Dermis microvascular lymphatic vessel endothelial cell (primary cell): ENCODE measurements around the gene C6orf47. TPM values are rescaled to one million over a fixed set of nuclear protein-coding genes. Genes with fewer than 3 reads are reported as not detected.
A peak's percentile ranks its signal among the peaks of the same experiment; 100 is the strongest.
"Not testable (repeated sequence)": the region's sequence is repeated elsewhere in the genome, so short reads cannot be mapped to it uniquely, and the experiment has no call there.

ENCODE experiments used
- DNase-seq, 2 donors: peaks; one replicate each; pipeline versions ENCODE4 v3.0.0 to v3.0.0-alpha.2; 2010; ENCODE audit warnings: low read depth in 2 of 2
- total RNA-seq: library from RNA; depleted of rRNA; stranded (reverse); fragments of >200 nt; gene quantifications from 2 replicates; pipeline ENCODE4 v1.2.1, GENCODE V29; 2014

Gene C6orf47
- 15.8 and 22.9 TPM in 2 replicates for total RNA-seq

- peak; percentile 63 to 88 for DNase-seq
Observed at GRCh38 chr6:31660381-31661261, at the start of gene C6orf47. Gene C6orf47 (minus strand): TSS chr6:31660778. CDS start chr6:31659947, 831 bp downstream.

GRCh38 chr6:31709157-31709556 is 48.6 kb upstream of the C6orf47 start:
- DNase-seq, result not testable (repeated sequence)

- no peak for DNase-seq
Observed at GRCh38 chr6:31708224-31708623, 47.6 kb upstream of the C6orf47 start.

- no peak for DNase-seq
Observed at GRCh38 chr6:31707701-31708100, 47.1 kb upstream of the C6orf47 start.

- DNase-seq, result no peak
Observed at GRCh38 chr6:31706599-31706998, 46.0 kb upstream of the C6orf47 start, which contains the start of gene LY6G6F. Gene LY6G6F (plus strand): TSS chr6:31706866. CDS start chr6:31706907, 41 bp downstream.

GRCh38 chr6:31705931-31706330 is 45.4 kb upstream of the C6orf47 start:
- no peak for DNase-seq

- DNase-seq, result peak; percentile 98 to 99
Observed at GRCh38 chr6:31702819-31703716, 42.5 kb upstream of the C6orf47 start, which contains the start of gene ABHD16A. Gene ABHD16A (minus strand): TSS chr6:31703324. CDS start chr6:31703281, 43 bp downstream.

- peak in 1 of 2 donors; percentile 66 for DNase-seq
Observed at GRCh38 chr6:31702405-31702818, 41.8 kb upstream of the C6orf47 start.

GRCh38 chr6:31701666-31702404 is 41.3 kb upstream of the C6orf47 start:
- peak; percentile 13 to 28 for DNase-seq

- DNase-seq, result no peak
Observed at GRCh38 chr6:31700740-31701401, 40.3 kb upstream of the C6orf47 start.

GRCh38 chr6:31697555-31697954 is 37.0 kb upstream of the C6orf47 start:
- peak in 1 of 2 donors; percentile 33 for DNase-seq

GRCh38 chr6:31693535-31693934 is 33.0 kb upstream of the C6orf47 start:
- DNase-seq, result no peak

- no peak for DNase-seq
Observed at GRCh38 chr6:31692886-31693285, 32.3 kb upstream of the C6orf47 start.

GRCh38 chr6:31692353-31692752 is 31.8 kb upstream of the C6orf47 start:
- no peak for DNase-seq

- DNase-seq, result no peak
Observed at GRCh38 chr6:31691564-31692108, 31.1 kb upstream of the C6orf47 start.

- DNase-seq, result no peak
Observed at GRCh38 chr6:31691078-31691463, 30.5 kb upstream of the C6orf47 start.

- no peak for DNase-seq
Observed at GRCh38 chr6:31690231-31691077, 29.9 kb upstream of the C6orf47 start.

GRCh38 chr6:31689249-31690110 is 28.9 kb upstream of the C6orf47 start:
- DNase-seq, result no peak
